ENCODE measurements around the gene DYNLRB1. TPM values are rescaled to one million over a fixed set of nuclear protein-coding genes. Genes with fewer than 3 reads are reported as not detected.

Gene DYNLRB1

GRCh38 chr20:34582911-34583310 lies 66.7 kb downstream of the DYNLRB1 start:
- Histone ChIP-seq H3K9ac (ENCODE audit: low read length) (no peak overlapping the region), H3K79me2 (ENCODE audit: control insufficient read depth, insufficient read depth, low read length) (no peaks in the 10 kb centered on the region), H4K5ac (ENCODE audit: low read length) (no peak overlapping the region), H3K23ac (ENCODE audit: low read length) (no peak overlapping the region), H2BK120ac (ENCODE audit: low read depth, low read length) (no peak overlapping the region), H2BK15ac (replicated peaks; ENCODE audit: low read depth) (no peak overlapping the region), H3K27ac (ENCODE audit: low read depth, low read length) (no peak overlapping the region), H3K79me1 (ENCODE audit: low read length) (no peaks in the 10 kb centered on the region), H3K18ac (ENCODE audit: low read length) (no peak overlapping the region), H3K4ac (ENCODE audit: low read depth, low read length) (no peak overlapping the region), H3K4me2 (ENCODE audit: low read length) (no peak overlapping the region), H3K27me3 (ENCODE audit: insufficient read depth, low read length, poor library complexity) (no peaks in the 10 kb centered on the region), H4K8ac (ENCODE audit: low read depth, low read length) (no peak overlapping the region), H3K56ac (ENCODE audit: low read length) (no peak overlapping the region), H3K36me3 (ENCODE audit: control insufficient read depth, insufficient read depth, low read length) (no peaks in the 10 kb centered on the region), H3K4me1 (ENCODE audit: control insufficient read depth, low read depth, low read length) (no peaks in the 10 kb centered on the region), H2BK5ac (ENCODE audit: low read length) (no peak overlapping the region), H2AK5ac (ENCODE audit: low read length) (no peak overlapping the region), H3K4me3 (ENCODE audit: low read length) (no peak overlapping the region)
- WGBS (ENCODE audit: extremely low coverage, insufficient coverage, low lambda C conversion rate), result no CpG with 5 or more reads among the region's 4 CpGs
- no peak for DNase-seq

GRCh38 chr20:34583544-34583943 lies 67.3 kb downstream of the DYNLRB1 start:
- Histone ChIP-seq H3K4ac (ENCODE audit: low read depth, low read length) (no peak overlapping the region), H3K79me1 (ENCODE audit: low read length) (no peaks in the 10 kb centered on the region), H4K8ac (ENCODE audit: low read depth, low read length) (no peak overlapping the region), H3K4me3 (ENCODE audit: low read length) (no peak overlapping the region), H3K18ac (ENCODE audit: low read length) (no peak overlapping the region), H3K23ac (ENCODE audit: low read length) (no peak overlapping the region), H2AK5ac (ENCODE audit: low read length) (no peak overlapping the region), H3K79me2 (ENCODE audit: control insufficient read depth, insufficient read depth, low read length) (no peaks in the 10 kb centered on the region), H3K9ac (ENCODE audit: low read length) (no peak overlapping the region), H2BK5ac (ENCODE audit: low read length) (no peak overlapping the region), H2BK15ac (replicated peaks; ENCODE audit: low read depth) (no peak overlapping the region), H3K4me1 (ENCODE audit: control insufficient read depth, low read depth, low read length) (no peaks in the 10 kb centered on the region), H3K56ac (ENCODE audit: low read length) (no peak overlapping the region), H3K27me3 (ENCODE audit: insufficient read depth, low read length, poor library complexity) (no peaks in the 10 kb centered on the region), H3K4me2 (ENCODE audit: low read length) (no peak overlapping the region), H3K27ac (ENCODE audit: low read depth, low read length) (no peak overlapping the region), H4K5ac (ENCODE audit: low read length) (no peak overlapping the region), H3K36me3 (ENCODE audit: control insufficient read depth, insufficient read depth, low read length) (no peaks in the 10 kb centered on the region), H2BK120ac (ENCODE audit: low read depth, low read length) (no peak overlapping the region)
- DNase-seq, result no peak
- WGBS (ENCODE audit: extremely low coverage, insufficient coverage, low lambda C conversion rate), result no CpG with 5 or more reads among the region's 6 CpGs

DNA sequence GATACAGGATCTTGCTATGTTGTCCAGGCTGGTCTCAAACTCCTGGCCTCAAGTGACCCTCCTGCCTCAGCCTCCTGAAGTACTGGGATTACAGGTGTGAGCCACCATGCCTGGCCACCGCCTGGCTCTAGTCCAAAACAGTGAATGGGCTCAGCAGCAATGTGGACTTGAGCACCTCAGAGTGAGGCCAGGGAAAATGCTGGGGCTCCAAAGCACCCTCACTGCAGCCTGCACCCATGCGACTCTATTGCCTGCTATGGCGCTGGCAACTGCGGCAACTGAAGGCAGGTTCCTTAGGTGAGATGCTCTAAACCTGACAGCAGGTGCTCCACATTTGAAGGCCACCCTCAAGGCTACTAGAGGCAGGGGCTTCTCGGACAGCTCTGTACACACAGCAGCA lies 68.8 kb downstream of the DYNLRB1 start:
- Histone ChIP-seq H3K56ac (ENCODE audit: low read length) (no peak overlapping the region), H2BK120ac (ENCODE audit: low read depth, low read length) (no peak overlapping the region), H2BK5ac (ENCODE audit: low read length) (no peak overlapping the region), H3K4me3 (ENCODE audit: low read length) (no peak overlapping the region), H3K79me2 (ENCODE audit: control insufficient read depth, insufficient read depth, low read length) (no peaks in the 10 kb centered on the region), H3K23ac (ENCODE audit: low read length) (no peak overlapping the region), H3K4me2 (ENCODE audit: low read length) (no peak overlapping the region), H3K27ac (ENCODE audit: low read depth, low read length) (no peak overlapping the region), H3K9ac (ENCODE audit: low read length) (no peak overlapping the region), H3K36me3 (ENCODE audit: control insufficient read depth, insufficient read depth, low read length) (no peaks in the 10 kb centered on the region), H3K4ac (ENCODE audit: low read depth, low read length) (no peak overlapping the region), H4K5ac (ENCODE audit: low read length) (no peak overlapping the region), H3K79me1 (ENCODE audit: low read length) (no peaks in the 10 kb centered on the region), H4K8ac (ENCODE audit: low read depth, low read length) (no peak overlapping the region), H3K27me3 (ENCODE audit: insufficient read depth, low read length, poor library complexity) (no peaks in the 10 kb centered on the region), H2BK15ac (replicated peaks; ENCODE audit: low read depth) (no peak overlapping the region), H3K4me1 (ENCODE audit: control insufficient read depth, low read depth, low read length) (no peaks in the 10 kb centered on the region), H2AK5ac (ENCODE audit: low read length) (no peak overlapping the region), H3K18ac (ENCODE audit: low read length) (no peak overlapping the region)
- DNase-seq, result no peak
- WGBS (ENCODE audit: extremely low coverage, insufficient coverage, low lambda C conversion rate), result no CpG with 5 or more reads among the region's 5 CpGs

GRCh38 chr20:34586488-34587163 lies 70.4 kb downstream of the DYNLRB1 start:
- no peaks in the 10 kb centered on the region for H3K36me3 ChIP-seq (ENCODE audit: control insufficient read depth, insufficient read depth, low read length)
- no peak overlapping the region for H4K8ac ChIP-seq (ENCODE audit: low read depth, low read length)
- H3K56ac ChIP-seq (ENCODE audit: low read length), result no peak overlapping the region
- no peak overlapping the region for H3K4ac ChIP-seq (ENCODE audit: low read depth, low read length)
- WGBS (ENCODE audit: extremely low coverage, insufficient coverage, low lambda C conversion rate), result no CpG with 5 or more reads among the region's 9 CpGs
- no peaks in the 10 kb centered on the region for H3K4me1 ChIP-seq (ENCODE audit: control insufficient read depth, low read depth, low read length)
- H2BK120ac ChIP-seq (ENCODE audit: low read depth, low read length), result no peak overlapping the region
- H3K27me3 ChIP-seq (ENCODE audit: insufficient read depth, low read length, poor library complexity), result no peaks in the 10 kb centered on the region
- DNase-seq, result no peak
- no peak overlapping the region for H3K4me3 ChIP-seq (ENCODE audit: low read length)
- no peak overlapping the region for H3K27ac ChIP-seq (ENCODE audit: low read depth, low read length)
- H2AK5ac ChIP-seq (ENCODE audit: low read length), result no peak overlapping the region
- H2BK15ac ChIP-seq (replicated peaks; ENCODE audit: low read depth), result no peak overlapping the region
- H3K4me2 ChIP-seq (ENCODE audit: low read length), result no peak overlapping the region
- H3K23ac ChIP-seq (ENCODE audit: low read length), result no peak overlapping the region
- no peak overlapping the region for H3K9ac ChIP-seq (ENCODE audit: low read length)
- H3K79me2 ChIP-seq (ENCODE audit: control insufficient read depth, insufficient read depth, low read length), result no peaks in the 10 kb centered on the region
- H3K79me1 ChIP-seq (ENCODE audit: low read length), result no peaks in the 10 kb centered on the region
- no peak overlapping the region for H2BK5ac ChIP-seq (ENCODE audit: low read length)
- no peak overlapping the region for H4K5ac ChIP-seq (ENCODE audit: low read length)
- no peak overlapping the region for H3K18ac ChIP-seq (ENCODE audit: low read length)

Small RNAs within 50 kb of the gene (small RNA-seq; reads per million reads assigned to genes)
- not detected for gene RF00019 (ENCODE audit: insufficient read depth)

Data from mesendoderm (in vitro differentiated cells).